Prostate gland (tissue), 2 donors: ENCODE data around the gene NTSR2.

ENCODE experiments used
- CTCF ChIP-seq, 4 experiments: fragments of 200-600 bp in 2 of 4; fragments of 450-650 bp in 2 of 4; sonication (generic) in 2 of 4; IDR thresholded peaks; 1 replicate in 3 of 4; 2 replicates in 1 of 4; pipeline ENCODE4 v1.5.1; 2016 to 2019; ENCODE audit warnings: antibody characterized with exemption in 4 of 4, mild to moderate bottlenecking in 2 of 4, moderate library complexity in 2 of 4
- POLR2A ChIP-seq: fragments of 450-650 bp; IDR thresholded peaks from one replicate; pipeline ENCODE4 v1.6.1; 2016; ENCODE audit warnings: antibody characterized with exemption, mild to moderate bottlenecking
- POLR2AphosphoS5 ChIP-seq: sonication (generic); formaldehyde crosslinking; IDR thresholded peaks from one replicate; pipeline ENCODE4 v1.6.1; 2017; ENCODE audit warnings: antibody characterized with exemption

- TF ChIP-seq POLR2A, result no peak
- TF ChIP-seq POLR2AphosphoS5, result no peak
- TF ChIP-seq CTCF (IDR thresholded peaks at IDR 0.05), result no peak
These were observed 40.8 kb downstream of the NTSR2 start for GRCh38 chr2:11629215-11629614.
